ENCODE data around the gene ZNF583. TPM values are rescaled to one million over a fixed set of nuclear protein-coding genes. Genes with fewer than 3 reads are reported as not detected.

The ZNF583 gene
- total and polyA plus RNA-seq, 9 of the 15 experiments (the other 6 are each of a cell fraction or from before 2014, with no cell fraction given), result 0.92 to 6.7 (median 3.0) TPM

- FAIRE-seq (no peak), ATAC-seq (no peak), DNase-seq (ENCODE audit: extremely low read depth in 1 of 4, low spot score in 3 of 4) (no peak)
- in situ Hi-C loops (cut with MboI), result no loop called here
- BruUV-seq (replicated peaks), result no TSS peak
- Histone ChIP-seq H3K36me3 (ENCODE audit: control insufficient read depth, insufficient read depth, low read length) (peaks cover 79% of the 10 kb centered on the region), H3K9ac (ENCODE audit: insufficient read depth in 1 of 2, low read depth in 2 of 2, low read length in 2 of 2) (no peak overlapping the region), H3K4me3 (no peak overlapping the region), H3K9me1 (ENCODE audit: control insufficient read depth, insufficient read depth, low read length) (no peaks in the 10 kb centered on the region), H4K20me1 (replicated peaks; ENCODE audit: control insufficient read depth, insufficient read depth, low read length) (no peaks in the 10 kb centered on the region), H2AFZ (ENCODE audit: low read depth, low read length) (no peak overlapping the region), H3K9me3 (replicated peaks; ENCODE audit: control insufficient read depth, insufficient read depth, low read depth, low read length) (peaks cover 17% of the 10 kb centered on the region), H3K4me2 (ENCODE audit: insufficient read depth, low read length) (no peak overlapping the region), H3K79me2 (ENCODE audit: control insufficient read depth, insufficient read depth, low read length) (peaks cover 29% of the 10 kb centered on the region), H3K4me1 (replicated peaks in 1 of 2; ENCODE audit: control insufficient read depth in 2 of 2, insufficient read depth in 2 of 2, low read length in 2 of 2) (peaks cover 0 to 7% of the 10 kb centered on the region in 2 experiments; a peak in 2 of 5 replicates), H3K27me3 (ENCODE audit: control insufficient read depth in 2 of 2, insufficient read depth in 2 of 2, low read length in 2 of 2) (no peaks in the 10 kb centered on the region), H3K27ac (ENCODE audit: extremely low read depth, low read depth, low read length) (no peak overlapping the region)
- TF ChIP-seq DDX20 (tag; IDR thresholded peaks at IDR 0.05; ENCODE audit: low read depth) (no peak), SMC3 (conservative IDR thresholded peaks at IDR 0.05; ENCODE audit: insufficient read depth, low read depth, low read length) (no peak), TGIF2 (CRISPR knock-in tag; IDR thresholded peaks at IDR 0.05) (no peak), TEAD2 (tag; IDR thresholded peaks at IDR 0.05) (no peak), ZKSCAN1 (IDR thresholded peaks at IDR 0.05; ENCODE audit: low read depth, low read length) (no peak), NR3C1 (CRISPR knock-in tag; IDR thresholded peaks at IDR 0.05) (no peak), HNRNPK (IDR thresholded peaks at IDR 0.05; ENCODE audit: low read depth, low read length, poor library complexity, severe bottlenecking) (no peak), SRSF1 (IDR thresholded peaks at IDR 0.05; ENCODE audit: low read depth, low read length) (no peak), MITF (IDR thresholded peaks at IDR 0.05) (no peak), PCBP1 (IDR thresholded peaks at IDR 0.05; ENCODE audit: low read depth, low read length, poor library complexity, severe bottlenecking) (no peak), SIN3A (IDR thresholded peaks at IDR 0.05; ENCODE audit: borderline replicate concordance in 2 of 2, control insufficient read depth in 1 of 2, low read depth in 2 of 2, low read length in 2 of 2) (no peak), E2F4 (CRISPR knock-in tag; IDR thresholded peaks at IDR 0.05; ENCODE audit: low read depth) (no peak), CHD4 (IDR thresholded peaks at IDR 0.05; ENCODE audit: insufficient read depth, insufficient replicate concordance, low read depth, low read length, poor library complexity, severe bottlenecking) (no peak), FOXM1 (IDR thresholded peaks at IDR 0.05; ENCODE audit: low read depth) (no peak), FOXM1 (CRISPR knock-in tag; IDR thresholded peaks at IDR 0.05; ENCODE audit: low read depth) (no peak), NFXL1 (CRISPR knock-in tag; IDR thresholded peaks at IDR 0.05) (no peak), ELK3 (CRISPR knock-in tag; IDR thresholded peaks at IDR 0.05) (no peak)
- TF ChIP-seq, protein P1, sequence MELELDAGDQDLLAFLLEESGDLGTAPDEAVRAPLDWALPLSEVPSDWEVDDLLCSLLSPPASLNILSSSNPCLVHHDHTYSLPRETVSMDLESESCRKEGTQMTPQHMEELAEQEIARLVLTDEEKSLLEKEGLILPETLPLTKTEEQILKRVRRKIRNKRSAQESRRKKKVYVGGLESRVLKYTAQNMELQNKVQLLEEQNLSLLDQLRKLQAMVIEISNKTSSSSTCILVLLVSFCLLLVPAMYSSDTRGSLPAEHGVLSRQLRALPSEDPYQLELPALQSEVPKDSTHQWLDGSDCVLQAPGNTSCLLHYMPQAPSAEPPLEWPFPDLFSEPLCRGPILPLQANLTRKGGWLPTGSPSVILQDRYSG (tag; conservative IDR thresholded peaks at IDR 0.05; ENCODE audit: low read depth), result no peak
- ChIA-PET CTCF (ENCODE audit: low intra/inter-chr PET ratio) (no interaction called here), POLR2A (no interaction called here)
- 61% methylated on average over 1 of the region's 1 CpG for WGBS (ENCODE audit: insufficient coverage, low coverage, missing lambda C conversion rate)
- intact Hi-C loops (cut with micrococcal nuclease), result no loop called here
These were observed 31.9 kb upstream of the ZNF583 start for GRCh38 chr19:56372281-56372680.
